ENCODE results near the gene LPCAT1.

The LPCAT1 gene

GRCh38 chr5:1412621-1413020, 111.1 kb downstream of the LPCAT1 start:
- no peaks in the 10 kb centered on the region for H3F3A ChIP-seq (ENCODE audit: low read depth)
- no peaks in the 10 kb centered on the region for H3K9me3 ChIP-seq (ENCODE audit: insufficient read depth, low read depth, low read length)
- no peaks in the 10 kb centered on the region for H3K79me2 ChIP-seq (ENCODE audit: insufficient read depth, low read length)
- H3K36me3 ChIP-seq (ENCODE audit: insufficient read depth, low read length) = no peaks in the 10 kb centered on the region
- H3K4me2 ChIP-seq (ENCODE audit: low read depth, low read length, poor library complexity, severe bottlenecking) = no peak overlapping the region
- TF ChIP-seq, protein P1, sequence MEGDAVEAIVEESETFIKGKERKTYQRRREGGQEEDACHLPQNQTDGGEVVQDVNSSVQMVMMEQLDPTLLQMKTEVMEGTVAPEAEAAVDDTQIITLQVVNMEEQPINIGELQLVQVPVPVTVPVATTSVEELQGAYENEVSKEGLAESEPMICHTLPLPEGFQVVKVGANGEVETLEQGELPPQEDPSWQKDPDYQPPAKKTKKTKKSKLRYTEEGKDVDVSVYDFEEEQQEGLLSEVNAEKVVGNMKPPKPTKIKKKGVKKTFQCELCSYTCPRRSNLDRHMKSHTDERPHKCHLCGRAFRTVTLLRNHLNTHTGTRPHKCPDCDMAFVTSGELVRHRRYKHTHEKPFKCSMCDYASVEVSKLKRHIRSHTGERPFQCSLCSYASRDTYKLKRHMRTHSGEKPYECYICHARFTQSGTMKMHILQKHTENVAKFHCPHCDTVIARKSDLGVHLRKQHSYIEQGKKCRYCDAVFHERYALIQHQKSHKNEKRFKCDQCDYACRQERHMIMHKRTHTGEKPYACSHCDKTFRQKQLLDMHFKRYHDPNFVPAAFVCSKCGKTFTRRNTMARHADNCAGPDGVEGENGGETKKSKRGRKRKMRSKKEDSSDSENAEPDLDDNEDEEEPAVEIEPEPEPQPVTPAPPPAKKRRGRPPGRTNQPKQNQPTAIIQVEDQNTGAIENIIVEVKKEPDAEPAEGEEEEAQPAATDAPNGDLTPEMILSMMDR (conservative IDR thresholded peaks at IDR 0.05; ENCODE audit: low read length) = no peak
- no peak for TF ChIP-seq EZH2phosphoT487 (IDR thresholded peaks at IDR 0.05; ENCODE audit: borderline replicate concordance)
- H3K4me3 ChIP-seq (ENCODE audit: low read length, poor library complexity, severe bottlenecking) = no peak overlapping the region
- H3K4me1 ChIP-seq (ENCODE audit: insufficient read depth, low read length, poor library complexity, severe bottlenecking) = peaks cover 6% of the 10 kb centered on the region
- no peak overlapping the region for H2AFZ ChIP-seq (ENCODE audit: low read length)
- no peaks in the 10 kb centered on the region for H4K20me1 ChIP-seq (ENCODE audit: insufficient read depth, low read length, poor library complexity, severe bottlenecking)
- no peaks in the 10 kb centered on the region for H3K9me2 ChIP-seq (replicated peaks; ENCODE audit: low read depth, low read length)
- no peak overlapping the region for H3K9ac ChIP-seq (ENCODE audit: low read depth, low read length, poor library complexity, severe bottlenecking)
- no peaks in the 10 kb centered on the region for H3K27me3 ChIP-seq (ENCODE audit: insufficient read depth, low read length, poor library complexity, severe bottlenecking)

DNA sequence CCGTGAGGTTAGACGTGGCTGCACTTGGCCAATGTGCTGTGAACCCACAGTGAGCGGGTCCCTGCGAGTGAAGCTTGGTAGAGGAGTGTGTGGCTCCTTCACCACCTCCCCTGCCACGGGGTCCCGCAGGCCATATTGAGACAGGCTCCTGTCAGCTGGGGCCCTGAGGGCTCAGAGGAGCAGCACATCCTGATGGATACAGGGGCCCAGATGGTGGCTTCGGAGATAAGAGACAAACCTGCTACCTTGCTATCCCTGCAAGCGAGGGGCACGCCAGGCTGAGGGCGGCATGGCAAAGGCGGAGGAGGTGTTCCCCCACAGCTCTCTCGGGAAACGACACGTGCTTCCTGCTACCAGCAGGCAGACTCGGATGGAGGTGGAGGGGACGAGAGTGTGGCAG, 111.6 kb downstream of the LPCAT1 start:
- no peaks in the 10 kb centered on the region for H4K20me1 ChIP-seq (ENCODE audit: insufficient read depth, low read length, poor library complexity, severe bottlenecking)
- no peak overlapping the region for H3K4me2 ChIP-seq (ENCODE audit: low read depth, low read length, poor library complexity, severe bottlenecking)
- no peaks in the 10 kb centered on the region for H3K9me2 ChIP-seq (replicated peaks; ENCODE audit: low read depth, low read length)
- H3K4me1 ChIP-seq (ENCODE audit: insufficient read depth, low read length, poor library complexity, severe bottlenecking) = peaks cover 6% of the 10 kb centered on the region
- TF ChIP-seq, protein P1 (conservative IDR thresholded peaks at IDR 0.05; ENCODE audit: low read length) = no peak
- H3K4me3 ChIP-seq (ENCODE audit: low read length, poor library complexity, severe bottlenecking) = no peak overlapping the region
- H3K9ac ChIP-seq (ENCODE audit: low read depth, low read length, poor library complexity, severe bottlenecking) = no peak overlapping the region
- H3K27me3 ChIP-seq (ENCODE audit: insufficient read depth, low read length, poor library complexity, severe bottlenecking) = no peaks in the 10 kb centered on the region
- H2AFZ ChIP-seq (ENCODE audit: low read length) = no peak overlapping the region
- no peaks in the 10 kb centered on the region for H3K9me3 ChIP-seq (ENCODE audit: insufficient read depth, low read depth, low read length)
- H3F3A ChIP-seq (ENCODE audit: low read depth) = no peaks in the 10 kb centered on the region
- H3K36me3 ChIP-seq (ENCODE audit: insufficient read depth, low read length) = no peaks in the 10 kb centered on the region
- H3K79me2 ChIP-seq (ENCODE audit: insufficient read depth, low read length) = no peaks in the 10 kb centered on the region

Measured in Loucy (cell line).